ENCODE data around the gene EVA1A.

EVA1A gene

GRCh38 chr2:75456111-75456510, 104.6 kb downstream of the EVA1A start:
- Histone ChIP-seq H3K9ac (ENCODE audit: low read length) (no peak overlapping the region), H3K4me1 (ENCODE audit: control insufficient read depth, insufficient read depth, low read length) (no peaks in the 10 kb centered on the region), H3K27me3 (ENCODE audit: control insufficient read depth, insufficient read depth, low read length) (no peaks in the 10 kb centered on the region), H3K36me3 (ENCODE audit: control insufficient read depth, insufficient read depth, low read length) (no peaks in the 10 kb centered on the region), H3K9me3 (ENCODE audit: control insufficient read depth, low read length) (no peaks in the 10 kb centered on the region), H3K4me3 (ENCODE audit: low read length) (no peak overlapping the region)

GRCh38 chr2:75454241-75454620, 106.5 kb downstream of the EVA1A start:
- no peak overlapping the region for H3K9ac ChIP-seq (ENCODE audit: low read length)
- H3K9me3 ChIP-seq (ENCODE audit: control insufficient read depth, low read length), result no peaks in the 10 kb centered on the region
- H3K4me3 ChIP-seq (ENCODE audit: low read length), result no peak overlapping the region
- H3K36me3 ChIP-seq (ENCODE audit: control insufficient read depth, insufficient read depth, low read length), result no peaks in the 10 kb centered on the region
- H3K4me1 ChIP-seq (ENCODE audit: control insufficient read depth, insufficient read depth, low read length), result no peaks in the 10 kb centered on the region
- no peaks in the 10 kb centered on the region for H3K27me3 ChIP-seq (ENCODE audit: control insufficient read depth, insufficient read depth, low read length)

- Histone ChIP-seq H3K9me3 (ENCODE audit: control insufficient read depth, low read length) (no peaks in the 10 kb centered on the region), H3K27me3 (ENCODE audit: control insufficient read depth, insufficient read depth, low read length) (no peaks in the 10 kb centered on the region), H3K4me1 (ENCODE audit: control insufficient read depth, insufficient read depth, low read length) (no peaks in the 10 kb centered on the region), H3K9ac (ENCODE audit: low read length) (no peak overlapping the region), H3K36me3 (ENCODE audit: control insufficient read depth, insufficient read depth, low read length) (no peaks in the 10 kb centered on the region), H3K4me3 (ENCODE audit: low read length) (no peak overlapping the region)
Measured at GRCh38 chr2:75453384-75454240, 107.1 kb downstream of the EVA1A start.

GRCh38 chr2:75450068-75450467, 110.7 kb downstream of the EVA1A start:
- no peaks in the 10 kb centered on the region for H3K4me1 ChIP-seq (ENCODE audit: control insufficient read depth, insufficient read depth, low read length)
- H3K9me3 ChIP-seq (ENCODE audit: control insufficient read depth, low read length), result no peaks in the 10 kb centered on the region
- H3K27me3 ChIP-seq (ENCODE audit: control insufficient read depth, insufficient read depth, low read length), result no peaks in the 10 kb centered on the region
- no peak overlapping the region for H3K4me3 ChIP-seq (ENCODE audit: low read length)
- no peaks in the 10 kb centered on the region for H3K36me3 ChIP-seq (ENCODE audit: control insufficient read depth, insufficient read depth, low read length)
- H3K9ac ChIP-seq (ENCODE audit: low read length), result no peak overlapping the region

- no peaks in the 10 kb centered on the region for H3K27me3 ChIP-seq (ENCODE audit: control insufficient read depth, insufficient read depth, low read length)
- no peak overlapping the region for H3K4me3 ChIP-seq (ENCODE audit: low read length)
- no peaks in the 10 kb centered on the region for H3K9me3 ChIP-seq (ENCODE audit: control insufficient read depth, low read length)
- no peak overlapping the region for H3K9ac ChIP-seq (ENCODE audit: low read length)
- no peaks in the 10 kb centered on the region for H3K4me1 ChIP-seq (ENCODE audit: control insufficient read depth, insufficient read depth, low read length)
- no peaks in the 10 kb centered on the region for H3K36me3 ChIP-seq (ENCODE audit: control insufficient read depth, insufficient read depth, low read length)
Measured at GRCh38 chr2:75447176-75447575, 113.6 kb downstream of the EVA1A start.
